Gastrocnemius medialis (tissue), 4 donors: ENCODE data around the gene STK4. TPM values are rescaled to one million over a fixed set of nuclear protein-coding genes. Genes with fewer than 3 reads are reported as not detected.

Experiments
- ATAC-seq, 2 donors: fragments of 150-250 bp; one replicate each; pipeline ENCODE4 v1.9.1; 2016
- DNase-seq, 2 donors: peaks; one replicate each; pipeline ENCODE4 v3.0.0-alpha.2; 2019
- H3K27ac ChIP-seq, 4 donors: fragments of 200-600 bp; sonication (generic); 1 replicate in 1 of 4; 2 replicates in 3 of 4; pipeline ENCODE4 v1.5.1; 2016 to 2018; ENCODE audit warnings: mild to moderate bottlenecking in 2 of 4, moderate library complexity in 1 of 4
- H3K27me3 ChIP-seq, 3 donors: fragments of 200-600 bp; sonication (generic) in 2 of 3; 1 replicate in 1 of 3; 2 replicates in 2 of 3; pipeline versions ENCODE4 v1.5.1 to v1.6.0; 2016 to 2019; ENCODE audit warnings: mild to moderate bottlenecking in 1 of 3, moderate library complexity in 1 of 3
- H3K36me3 ChIP-seq, 2 donors: fragments of 200-600 bp; sonication (generic) in 1 of 2; one replicate each; pipeline ENCODE4 v1.5.1; 2017 to 2018
- H3K4me1 ChIP-seq, 2 donors: fragments of 200-600 bp; sonication (generic) in 1 of 2; one replicate each; pipeline ENCODE4 v1.5.1; 2016 to 2017; ENCODE audit warnings: mild to moderate bottlenecking in 2 of 2
- H3K4me3 ChIP-seq, 4 donors: fragments of 200-600 bp; sonication (generic) in 3 of 4; 1 replicate in 1 of 4; 2 replicates in 3 of 4; pipeline ENCODE4 v1.5.1; 2016 to 2019; ENCODE audit warnings: mild to moderate bottlenecking in 2 of 4
- H3K9me3 ChIP-seq, 3 donors: fragments of 200-600 bp; sonication (generic) in 2 of 3; 1 replicate in 1 of 3; 2 replicates in 2 of 3; pipeline ENCODE4 v1.5.1; 2016 to 2019
- CTCF ChIP-seq, 5 experiments: fragments of 450-650 bp in 3 of 5; fragments of 200-600 bp in 2 of 5; sonication (generic) in 2 of 5; IDR thresholded peaks in 4 of 5; conservative IDR thresholded peaks in 1 of 5; 1 replicate in 4 of 5; 2 replicates in 1 of 5; pipeline ENCODE4 v1.5.1; 2016 to 2019; ENCODE audit warnings: antibody characterized with exemption in 5 of 5, mild to moderate bottlenecking in 3 of 5, moderate library complexity in 3 of 5
- POLR2A ChIP-seq, 2 donors: fragments of 450-650 bp; IDR thresholded peaks; one replicate each; pipeline ENCODE4 v1.6.1; 2017; ENCODE audit warnings: antibody characterized with exemption in 2 of 2, mild to moderate bottlenecking in 2 of 2, moderate library complexity in 2 of 2
- in situ Hi-C, 4 donors: fragments of 200-750 bp; cut with MboI; loops; one replicate each; pipeline versions ENCODE4 v1.15.0 to v1.8.0; 2017; ENCODE audit warnings: low sequenced_read_pairs in 4 of 4
- intact Hi-C: fragments of 100-400 bp; cut with DNase I; formaldehyde crosslinking; loops from one replicate; pipeline ENCODE4 v1.15.1; 2023; ENCODE audit warnings: low total_unique reads
- total RNA-seq, 4 donors: library from RNA; depleted of rRNA; stranded (reverse); fragments of >200 nt; gene quantifications; one replicate each; pipeline versions ENCODE4 v1.1.0 to v1.2.3, GENCODE V29; 2016

The STK4 gene
- total RNA-seq, 4 donors from 2014 or later, result 4.5 to 6.4 (median 5.5) TPM

- TF ChIP-seq CTCF (IDR thresholded peaks at IDR 0.05 in 4 of 5, conservative IDR thresholded peaks at IDR 0.05 in 1 of 5) (no peak), POLR2A (IDR thresholded peaks at IDR 0.05) (no peak)
- intact Hi-C loops, result no loop called here
- H3K27me3 ChIP-seq, result no peaks in the 10 kb centered on the region
Measured at GRCh38 chr20:44997668-44998067, 31.4 kb downstream of the STK4 start.

DNA sequence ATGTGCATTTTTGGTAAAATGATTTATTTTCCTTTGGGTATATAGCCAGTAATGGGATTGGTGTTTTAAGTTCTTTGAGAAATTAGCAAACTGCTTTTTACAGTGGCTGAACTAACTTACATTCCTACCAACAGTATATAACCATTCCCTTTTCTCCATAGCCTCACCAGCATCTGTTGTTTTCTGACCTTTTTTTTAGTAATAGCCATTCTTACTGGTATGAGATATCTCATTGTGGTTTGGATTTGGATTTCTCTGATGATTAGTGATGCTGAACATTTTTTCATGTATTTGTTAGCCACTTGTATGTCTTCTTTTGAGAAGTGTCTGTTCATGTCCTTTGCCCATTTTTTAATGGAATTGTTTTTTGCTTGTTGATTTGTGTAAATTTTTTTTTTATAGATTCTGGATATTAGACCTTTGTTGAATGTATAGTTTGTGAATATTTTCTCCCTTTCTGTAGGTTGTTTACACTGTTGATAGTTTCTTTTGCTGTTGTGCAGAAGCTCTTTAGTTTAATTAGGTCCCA, 42.3 kb downstream of the STK4 start:
- intact Hi-C loops, result no loop called here
- DNase-seq (no peak), ATAC-seq (no peak)
- Histone ChIP-seq H3K4me1 (peaks cover 3% of the 10 kb centered on the region in 2 donors), H3K27me3 (no peaks in the 10 kb centered on the region), H3K27ac (no peak overlapping the region), H3K9me3 (no peaks in the 10 kb centered on the region), H3K36me3 (peaks cover 0 to 18% of the 10 kb centered on the region in 2 donors), H3K4me3 (no peak overlapping the region)
- in situ Hi-C loops, result loop anchor here in 1 of 4 donors (25.0 kb wide), 1 partner anchor 754 kb away; no protein-coding TSS in a partner anchor
- TF ChIP-seq CTCF (IDR thresholded peaks at IDR 0.05 in 4 of 5, conservative IDR thresholded peaks at IDR 0.05 in 1 of 5) (no peak), POLR2A (IDR thresholded peaks at IDR 0.05) (no peak)

More at GRCh38 chr20:44997668-44998067, 31.4 kb downstream of the STK4 start:
- Histone ChIP-seq H3K9me3 (no peaks in the 10 kb centered on the region), H3K4me1 (no peaks in the 10 kb centered on the region), H3K27ac (no peak overlapping the region), H3K36me3 (peaks cover 0 to 51% of the 10 kb centered on the region in 2 donors), H3K4me3 (no peak overlapping the region)
- no peak for DNase-seq
- no peak for ATAC-seq
- in situ Hi-C loops, result no loop called here

DNA sequence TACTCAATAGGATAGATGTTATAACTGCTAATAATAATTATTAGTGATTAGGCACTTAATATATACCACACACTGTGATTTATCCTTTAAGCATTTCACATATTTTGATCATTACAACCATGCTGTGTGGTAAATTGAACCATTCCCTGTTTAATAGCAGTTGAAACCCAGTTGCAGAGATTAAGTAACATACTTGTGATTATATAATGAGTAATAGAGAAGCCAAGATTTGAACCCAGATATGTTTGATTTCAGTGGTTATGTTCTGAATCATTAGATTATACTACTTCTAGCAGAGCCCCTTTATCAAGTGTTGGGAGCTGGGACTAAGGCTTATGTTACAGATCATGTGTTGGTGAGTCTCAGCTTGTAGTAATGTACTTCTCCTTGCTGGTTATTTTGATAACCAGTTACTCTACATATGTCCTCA, 44.1 kb downstream of the STK4 start:
- no peak for ATAC-seq
- no peak overlapping the region for H3K4me3 ChIP-seq
- no peaks in the 10 kb centered on the region for H3K9me3 ChIP-seq
- in situ Hi-C loops (loop anchor here in 1 of 4 donors (25.0 kb wide), 1 partner anchor 752 kb away; no protein-coding TSS in a partner anchor), intact Hi-C loops (loop anchor here (10.0 kb wide), 1 partner anchor 84 kb away; no protein-coding TSS in a partner anchor)
- H3K36me3 ChIP-seq, result peaks cover 0 to 18% of the 10 kb centered on the region in 2 donors
- peaks cover 3% of the 10 kb centered on the region in 2 donors for H3K4me1 ChIP-seq
- H3K27me3 ChIP-seq, result no peaks in the 10 kb centered on the region
- no peak for TF ChIP-seq POLR2A (IDR thresholded peaks at IDR 0.05)
- TF ChIP-seq CTCF (IDR thresholded peaks at IDR 0.05 in 4 of 5, conservative IDR thresholded peaks at IDR 0.05 in 1 of 5), result no peak
- DNase-seq, result no peak
- H3K27ac ChIP-seq, result no peak overlapping the region

DNA sequence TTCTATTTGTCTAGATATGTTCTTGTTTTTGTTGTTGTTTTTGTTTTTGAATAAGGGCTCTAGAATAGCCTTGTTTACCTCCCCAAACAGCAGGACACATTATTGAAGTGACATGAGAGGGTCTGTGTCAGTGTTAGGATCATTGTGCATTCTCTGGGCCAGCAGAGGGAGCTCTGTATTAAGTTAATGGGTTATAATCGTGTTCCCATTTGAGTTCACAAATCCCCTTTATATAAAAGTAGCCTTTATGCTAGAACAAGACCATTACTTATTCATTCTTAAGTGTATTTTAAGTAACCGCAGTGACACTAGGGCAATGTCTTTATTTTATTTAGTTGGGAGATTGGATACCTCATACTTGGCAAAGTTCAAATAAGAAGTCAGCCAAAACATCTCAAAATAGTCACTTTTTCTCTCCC, 44.8 kb downstream of the STK4 start:
- peak; percentile 22 for DNase-seq
- H3K27ac ChIP-seq, result no peak overlapping the region
- in situ Hi-C loops (loop anchor here in 1 of 4 donors (25.0 kb wide), 1 partner anchor 751 kb away; no protein-coding TSS in a partner anchor), intact Hi-C loops (loop anchor here (10.0 kb wide), 1 partner anchor 84 kb away; no protein-coding TSS in a partner anchor)
- no peaks in the 10 kb centered on the region for H3K27me3 ChIP-seq
- peak; percentile 70 to 76 for ATAC-seq
- H3K36me3 ChIP-seq, result peaks cover 0 to 18% of the 10 kb centered on the region in 2 donors
- peaks cover 3% of the 10 kb centered on the region in 2 donors for H3K4me1 ChIP-seq
- TF ChIP-seq POLR2A (IDR thresholded peaks at IDR 0.05) (no peak), CTCF (IDR thresholded peaks at IDR 0.05 in 4 of 5, conservative IDR thresholded peaks at IDR 0.05 in 1 of 5) (peak; percentile 14 to 71 (median 51))
- no peaks in the 10 kb centered on the region for H3K9me3 ChIP-seq
- no peak overlapping the region for H3K4me3 ChIP-seq
